Umbilical cord (tissue), 2 donors: ENCODE data around the gene PITPNC1. TPM values are rescaled to one million over a fixed set of nuclear protein-coding genes. Genes with fewer than 3 reads are reported as not detected.
"Not testable (repeated sequence)": the region's sequence is repeated elsewhere in the genome, so short reads cannot be mapped to it uniquely, and the experiment has no call there.

ENCODE experiments used
- DNase-seq: peaks from one replicate; pipeline ENCODE4 v3.0.0-alpha.2; 2015; ENCODE audit warnings: low spot score
- total RNA-seq: library from RNA; depleted of rRNA; stranded (reverse); fragments of >200 nt; gene quantifications from one replicate; pipeline ENCODE4 v1.2.3, GENCODE V29; 2014; ENCODE audit warnings: low replicate concordance; ENCODE audit not compliant: insufficient read depth

Gene PITPNC1
- total RNA-seq, 1 donor from 2014 or later, result 32.0 TPM

GRCh38 chr17:67648032-67648905 lies 271.2 kb downstream of the PITPNC1 start:
- DNase-seq, result peak; percentile 9

GRCh38 chr17:67648906-67649295 lies 271.8 kb downstream of the PITPNC1 start:
- not testable (repeated sequence) for DNase-seq

GRCh38 chr17:67649891-67650290 lies 272.8 kb downstream of the PITPNC1 start:
- no peak for DNase-seq

- not testable (repeated sequence) for DNase-seq
These were observed 274.1 kb downstream of the PITPNC1 start for GRCh38 chr17:67651218-67651579.

- no peak for DNase-seq
These were observed 275.4 kb downstream of the PITPNC1 start for GRCh38 chr17:67652433-67652832.

GRCh38 chr17:67655478-67656148 lies 278.5 kb downstream of the PITPNC1 start:
- no peak for DNase-seq

GRCh38 chr17:67656494-67657203 lies 279.6 kb downstream of the PITPNC1 start:
- no peak for DNase-seq

- DNase-seq, result no peak
These were observed 280.5 kb downstream of the PITPNC1 start for GRCh38 chr17:67657596-67657995.

- DNase-seq, result no peak
These were observed 281.2 kb downstream of the PITPNC1 start for GRCh38 chr17:67658265-67658664.

- DNase-seq, result no peak
These were observed 281.9 kb downstream of the PITPNC1 start for GRCh38 chr17:67659028-67659427.

GRCh38 chr17:67662712-67663111 lies 285.6 kb downstream of the PITPNC1 start:
- no peak for DNase-seq

- DNase-seq, result no peak
These were observed 286.4 kb downstream of the PITPNC1 start for GRCh38 chr17:67663457-67663856.

- no peak for DNase-seq
These were observed 288.9 kb downstream of the PITPNC1 start for GRCh38 chr17:67666028-67666427.

- no peak for DNase-seq
These were observed 289.6 kb downstream of the PITPNC1 start for GRCh38 chr17:67666710-67667109.

- DNase-seq, result no peak
These were observed 294.4 kb downstream of the PITPNC1 start for GRCh38 chr17:67671493-67671892.

- no peak for DNase-seq
These were observed 295.7 kb downstream of the PITPNC1 start for GRCh38 chr17:67672592-67673335.

- DNase-seq, result no peak
These were observed 298.4 kb downstream of the PITPNC1 start for GRCh38 chr17:67675481-67675880.

- no peak for DNase-seq
These were observed 299.2 kb downstream of the PITPNC1 start for GRCh38 chr17:67676305-67676704.

GRCh38 chr17:67678414-67678813 lies 301.3 kb downstream of the PITPNC1 start:
- no peak for DNase-seq

- DNase-seq, result no peak
These were observed 302.1 kb downstream of the PITPNC1 start for GRCh38 chr17:67679225-67679624.

- DNase-seq, result no peak
These were observed 302.6 kb downstream of the PITPNC1 start for GRCh38 chr17:67679721-67680120.
